Measurements from ENCODE around the gene FRMD4B.

Gene FRMD4B

GRCh38 chr3:69161587-69162307 is 224.1 kb downstream of the FRMD4B start:
- peak; percentile 93 for TF ChIP-seq CTCF (IDR thresholded peaks at IDR 0.05)
- Histone ChIP-seq H3K79me2 (no peaks in the 10 kb centered on the region), H2AFZ (no peak overlapping the region), H3K9ac (no peak overlapping the region), H3K36me3 (ENCODE audit: control insufficient read depth, insufficient read depth, low read length) (no peaks in the 10 kb centered on the region), H3K27ac (no peak overlapping the region), H3K4me2 (ENCODE audit: low read length) (no peak overlapping the region), H3K27me3 (ENCODE audit: control insufficient read depth, insufficient read depth, low read length) (no peaks in the 10 kb centered on the region), H3K9me3 (ENCODE audit: control insufficient read depth, low read length) (no peaks in the 10 kb centered on the region), H3K4me3 (ENCODE audit: low read depth, low read length) (no peak overlapping the region), H3K4me1 (no peaks in the 10 kb centered on the region)

- Histone ChIP-seq H3K27me3 (ENCODE audit: control insufficient read depth, insufficient read depth, low read length) (no peaks in the 10 kb centered on the region), H3K4me1 (no peaks in the 10 kb centered on the region), H3K9ac (no peak overlapping the region), H3K79me2 (no peaks in the 10 kb centered on the region), H3K36me3 (ENCODE audit: control insufficient read depth, insufficient read depth, low read length) (no peaks in the 10 kb centered on the region), H3K4me2 (ENCODE audit: low read length) (no peak overlapping the region), H3K4me3 (ENCODE audit: low read depth, low read length) (no peak overlapping the region), H2AFZ (no peak overlapping the region), H3K27ac (no peak overlapping the region), H3K9me3 (ENCODE audit: control insufficient read depth, low read length) (no peaks in the 10 kb centered on the region)
- no peak for TF ChIP-seq CTCF (IDR thresholded peaks at IDR 0.05)
These were observed 225.4 kb downstream of the FRMD4B start for GRCh38 chr3:69160525-69160924.

GRCh38 chr3:69160107-69160506 is 225.8 kb downstream of the FRMD4B start:
- no peaks in the 10 kb centered on the region for H3K36me3 ChIP-seq (ENCODE audit: control insufficient read depth, insufficient read depth, low read length)
- H3K4me2 ChIP-seq (ENCODE audit: low read length): no peak overlapping the region
- H3K27me3 ChIP-seq (ENCODE audit: control insufficient read depth, insufficient read depth, low read length): no peaks in the 10 kb centered on the region
- no peak overlapping the region for H2AFZ ChIP-seq
- no peaks in the 10 kb centered on the region for H3K79me2 ChIP-seq
- H3K4me1 ChIP-seq: no peaks in the 10 kb centered on the region
- no peaks in the 10 kb centered on the region for H3K9me3 ChIP-seq (ENCODE audit: control insufficient read depth, low read length)
- no peak for TF ChIP-seq CTCF (IDR thresholded peaks at IDR 0.05)
- no peak overlapping the region for H3K9ac ChIP-seq
- H3K4me3 ChIP-seq (ENCODE audit: low read depth, low read length): no peak overlapping the region
- no peak overlapping the region for H3K27ac ChIP-seq

- no peak for TF ChIP-seq CTCF (IDR thresholded peaks at IDR 0.05)
- H3K9ac ChIP-seq: no peak overlapping the region
- H3K36me3 ChIP-seq (ENCODE audit: control insufficient read depth, insufficient read depth, low read length): no peaks in the 10 kb centered on the region
- no peaks in the 10 kb centered on the region for H3K27me3 ChIP-seq (ENCODE audit: control insufficient read depth, insufficient read depth, low read length)
- H3K4me2 ChIP-seq (ENCODE audit: low read length): no peak overlapping the region
- H3K4me3 ChIP-seq (ENCODE audit: low read depth, low read length): no peak overlapping the region
- H3K9me3 ChIP-seq (ENCODE audit: control insufficient read depth, low read length): no peaks in the 10 kb centered on the region
- peaks cover 5% of the 10 kb centered on the region for H3K4me1 ChIP-seq
- H2AFZ ChIP-seq: no peak overlapping the region
- H3K27ac ChIP-seq: no peak overlapping the region
- H3K79me2 ChIP-seq: no peaks in the 10 kb centered on the region
These were observed 236.3 kb downstream of the FRMD4B start for GRCh38 chr3:69149586-69149985.

GRCh38 chr3:69145688-69146087 is 240.2 kb downstream of the FRMD4B start:
- H3K27me3 ChIP-seq (ENCODE audit: control insufficient read depth, insufficient read depth, low read length): no peaks in the 10 kb centered on the region
- no peak overlapping the region for H3K9ac ChIP-seq
- H3K27ac ChIP-seq: no peak overlapping the region
- no peak overlapping the region for H3K4me2 ChIP-seq (ENCODE audit: low read length)
- no peak for TF ChIP-seq CTCF (IDR thresholded peaks at IDR 0.05)
- H3K36me3 ChIP-seq (ENCODE audit: control insufficient read depth, insufficient read depth, low read length): no peaks in the 10 kb centered on the region
- H3K4me3 ChIP-seq (ENCODE audit: low read depth, low read length): no peak overlapping the region
- peaks cover 25% of the 10 kb centered on the region for H3K4me1 ChIP-seq
- H2AFZ ChIP-seq: peak overlapping the region; percentile 31
- no peaks in the 10 kb centered on the region for H3K79me2 ChIP-seq
- no peaks in the 10 kb centered on the region for H3K9me3 ChIP-seq (ENCODE audit: control insufficient read depth, low read length)
